Measurements from ENCODE around the gene MVB12B. TPM values are rescaled to one million over a fixed set of nuclear protein-coding genes. Genes with fewer than 3 reads are reported as not detected.

MVB12B gene
- total RNA-seq, 1 experiment from 2014 or later: 9.4 TPM

DNA sequence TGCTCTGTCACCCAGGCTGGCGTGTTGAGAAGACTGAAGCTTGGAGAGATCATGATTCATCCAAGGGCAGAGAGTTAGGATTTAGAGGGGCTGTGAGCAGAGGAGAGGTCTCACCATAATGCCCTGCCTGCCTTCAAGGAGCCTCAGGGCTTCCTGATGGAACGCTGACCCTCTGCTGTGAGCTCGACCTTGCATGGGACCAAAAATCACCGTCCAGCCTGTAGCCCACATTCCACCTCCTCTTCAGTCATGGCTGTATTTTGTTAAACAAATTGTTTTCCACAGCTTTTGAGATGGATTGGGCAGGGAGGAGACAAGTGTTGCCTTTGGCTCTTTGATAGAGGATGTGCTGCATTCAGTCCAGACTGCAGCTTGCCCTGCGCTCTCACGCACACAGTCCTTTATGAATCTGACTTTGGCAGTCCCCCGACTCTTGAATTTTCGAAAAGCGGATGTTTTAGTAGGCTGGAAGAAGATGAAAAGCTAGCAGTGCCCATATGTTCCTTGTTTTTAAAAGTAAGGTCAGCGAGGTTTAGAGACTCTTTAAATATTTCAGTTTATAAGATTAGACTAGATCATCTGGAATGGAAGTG lies 79.5 kb downstream of the MVB12B start:
- Histone ChIP-seq H3K4me3 (ENCODE audit: low read depth in 2 of 2, low read length in 2 of 2) (no peak overlapping the region), H3K27ac (ENCODE audit: low read length) (no peak overlapping the region), H3K36me3 (ENCODE audit: control insufficient read depth, insufficient read depth, low read length) (no peaks in the 10 kb centered on the region), H3K9me3 (ENCODE audit: control insufficient read depth, insufficient read depth, low read depth, low read length) (no peaks in the 10 kb centered on the region), H3K4me1 (ENCODE audit: control insufficient read depth, insufficient read depth, low read length) (no peaks in the 10 kb centered on the region), H3K27me3 (ENCODE audit: control insufficient read depth, insufficient read depth, low read length) (no peaks in the 10 kb centered on the region)
- ATAC-seq (no peak), DNase-seq (ENCODE audit: low read depth, low spot score) (no peak)
- no peak for TF ChIP-seq POLR2AphosphoS5 (IDR thresholded peaks at IDR 0.05; ENCODE audit: low read depth, low read length)
- no peak for TF ChIP-seq TCF7L2 (IDR thresholded peaks at IDR 0.05; ENCODE audit: low read depth, low read length)
- TF ChIP-seq CTCF (IDR thresholded peaks at IDR 0.05): no peak
- TF ChIP-seq, protein P1, sequence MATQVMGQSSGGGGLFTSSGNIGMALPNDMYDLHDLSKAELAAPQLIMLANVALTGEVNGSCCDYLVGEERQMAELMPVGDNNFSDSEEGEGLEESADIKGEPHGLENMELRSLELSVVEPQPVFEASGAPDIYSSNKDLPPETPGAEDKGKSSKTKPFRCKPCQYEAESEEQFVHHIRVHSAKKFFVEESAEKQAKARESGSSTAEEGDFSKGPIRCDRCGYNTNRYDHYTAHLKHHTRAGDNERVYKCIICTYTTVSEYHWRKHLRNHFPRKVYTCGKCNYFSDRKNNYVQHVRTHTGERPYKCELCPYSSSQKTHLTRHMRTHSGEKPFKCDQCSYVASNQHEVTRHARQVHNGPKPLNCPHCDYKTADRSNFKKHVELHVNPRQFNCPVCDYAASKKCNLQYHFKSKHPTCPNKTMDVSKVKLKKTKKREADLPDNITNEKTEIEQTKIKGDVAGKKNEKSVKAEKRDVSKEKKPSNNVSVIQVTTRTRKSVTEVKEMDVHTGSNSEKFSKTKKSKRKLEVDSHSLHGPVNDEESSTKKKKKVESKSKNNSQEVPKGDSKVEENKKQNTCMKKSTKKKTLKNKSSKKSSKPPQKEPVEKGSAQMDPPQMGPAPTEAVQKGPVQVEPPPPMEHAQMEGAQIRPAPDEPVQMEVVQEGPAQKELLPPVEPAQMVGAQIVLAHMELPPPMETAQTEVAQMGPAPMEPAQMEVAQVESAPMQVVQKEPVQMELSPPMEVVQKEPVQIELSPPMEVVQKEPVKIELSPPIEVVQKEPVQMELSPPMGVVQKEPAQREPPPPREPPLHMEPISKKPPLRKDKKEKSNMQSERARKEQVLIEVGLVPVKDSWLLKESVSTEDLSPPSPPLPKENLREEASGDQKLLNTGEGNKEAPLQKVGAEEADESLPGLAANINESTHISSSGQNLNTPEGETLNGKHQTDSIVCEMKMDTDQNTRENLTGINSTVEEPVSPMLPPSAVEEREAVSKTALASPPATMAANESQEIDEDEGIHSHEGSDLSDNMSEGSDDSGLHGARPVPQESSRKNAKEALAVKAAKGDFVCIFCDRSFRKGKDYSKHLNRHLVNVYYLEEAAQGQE (IDR thresholded peaks at IDR 0.05; ENCODE audit: insufficient read depth in 1 of 2, low read depth in 2 of 2, low read length in 1 of 2): no peak
- no peak for TF ChIP-seq SIN3A (IDR thresholded peaks at IDR 0.05; ENCODE audit: borderline replicate concordance, insufficient read depth, low read depth, low read length)
- TSS peak; percentile 43 for BruUV-seq (replicated peaks)
- in situ Hi-C loops (cut with HindIII; ENCODE audit: low pct_unique_long_range_greater_than_20kb, low sequenced_read_pairs): no loop called here
- ChIA-PET POLR2A (no interaction called here), CTCF (no interaction called here)
- intact Hi-C loops (cut with micrococcal nuclease; ENCODE audit: unreplicated experiment): no loop called here

DNA sequence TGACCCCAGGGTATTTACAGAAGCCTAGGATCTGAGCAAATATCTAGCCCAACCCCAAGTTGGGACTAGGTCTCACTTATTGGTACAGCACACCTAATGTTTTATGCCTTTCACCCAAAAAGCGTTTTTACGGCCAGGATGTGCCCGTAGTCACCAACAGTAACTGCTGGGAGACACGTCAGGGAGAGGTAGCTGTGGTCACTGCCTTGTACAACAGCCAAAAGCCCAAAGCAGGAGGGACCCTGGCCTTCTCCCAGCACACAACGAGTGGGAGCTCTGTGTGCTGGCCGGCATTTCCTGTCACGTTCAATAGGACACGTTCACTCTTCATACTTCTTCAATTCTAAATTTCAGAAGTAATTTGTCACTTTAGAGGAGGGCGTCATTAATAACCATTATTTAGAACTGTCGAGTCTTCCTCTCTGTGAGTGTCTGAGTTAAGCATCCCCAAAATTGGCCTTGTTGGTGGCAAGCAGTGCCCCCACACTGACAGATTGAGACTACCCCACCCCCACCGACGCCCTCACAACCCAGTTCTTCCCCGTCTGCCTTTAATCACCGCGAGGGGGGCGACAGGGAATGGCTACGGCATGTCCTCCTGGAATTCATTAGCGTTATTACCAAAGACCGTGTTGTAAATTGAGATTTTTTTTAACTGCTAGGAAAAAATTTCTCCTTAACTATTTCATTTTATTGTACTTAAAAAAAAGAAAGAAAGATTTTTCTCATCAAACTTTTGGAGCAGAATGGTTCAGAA lies 80.7 kb downstream of the MVB12B start:
- ATAC-seq (no peak), DNase-seq (ENCODE audit: low read depth, low spot score) (no peak)
- no peaks in the 10 kb centered on the region for H3K27me3 ChIP-seq (ENCODE audit: control insufficient read depth, insufficient read depth, low read length)
- ChIA-PET CTCF (no interaction called here), POLR2A (no interaction called here)
- no peak for TF ChIP-seq TCF7L2 (IDR thresholded peaks at IDR 0.05; ENCODE audit: low read depth, low read length)
- TF ChIP-seq POLR2AphosphoS5 (IDR thresholded peaks at IDR 0.05; ENCODE audit: low read depth, low read length): no peak
- TF ChIP-seq CTCF (IDR thresholded peaks at IDR 0.05): no peak
- TF ChIP-seq, protein P1 (IDR thresholded peaks at IDR 0.05; ENCODE audit: insufficient read depth in 1 of 2, low read depth in 2 of 2, low read length in 1 of 2): no peak
- TF ChIP-seq SIN3A (IDR thresholded peaks at IDR 0.05; ENCODE audit: borderline replicate concordance, insufficient read depth, low read depth, low read length): no peak
- no peak overlapping the region for H3K27ac ChIP-seq (ENCODE audit: low read length)
- H3K36me3 ChIP-seq (ENCODE audit: control insufficient read depth, insufficient read depth, low read length): no peaks in the 10 kb centered on the region
- BruUV-seq (replicated peaks): no TSS peak
- H3K4me1 ChIP-seq (ENCODE audit: control insufficient read depth, insufficient read depth, low read length): no peaks in the 10 kb centered on the region
- no peaks in the 10 kb centered on the region for H3K9me3 ChIP-seq (ENCODE audit: control insufficient read depth, insufficient read depth, low read depth, low read length)
- in situ Hi-C loops (cut with HindIII; ENCODE audit: low pct_unique_long_range_greater_than_20kb, low sequenced_read_pairs): no loop called here
- intact Hi-C loops (cut with micrococcal nuclease; ENCODE audit: unreplicated experiment): no loop called here
- no peak overlapping the region for H3K4me3 ChIP-seq (ENCODE audit: low read depth in 2 of 2, low read length in 2 of 2)
